Activated naive CD4-positive, alpha-beta T cell treated with anti-CD3 and anti-CD28 coated beads, Interleukin-2, amount 50 U/mL, for 72 hours (primary cell): ENCODE measurements around the gene APLF. TPM values are rescaled to one million over a fixed set of nuclear protein-coding genes. Genes with fewer than 3 reads are reported as not detected.

Experiments
- ATAC-seq, 2 donors: fragments of 150-1000 bp; cut with Tn5 transposase; 2 replicates each; pipeline ENCODE4 v1.10.0; 2021; ENCODE audit warnings: mild to moderate bottlenecking in 2 of 2, moderate library complexity in 2 of 2
- DNase-seq, 2 donors: peaks; one replicate each; pipeline ENCODE4 v3.0.0; 2021 to 2022; ENCODE audit warnings: low spot score in 2 of 2
- H3K27ac Mint-ChIP-seq, 2 donors: one replicate each; pipeline ENCODE4 v1.8.0; 2022; ENCODE audit warnings: mild to moderate bottlenecking in 2 of 2, mixed read lengths in 2 of 2
- H3K36me3 Mint-ChIP-seq, 2 donors: one replicate each; pipeline ENCODE4 v1.8.0; 2022; ENCODE audit warnings: mixed read lengths in 2 of 2
- H3K9me3 Mint-ChIP-seq, 2 donors: one replicate each; pipeline ENCODE4 v1.8.0; 2022; ENCODE audit warnings: mixed read lengths in 2 of 2
- total RNA-seq, 2 donors: library from RNA; stranded (reverse); gene quantifications; one replicate each; pipeline ENCODE4 v1.2.3, GENCODE V29; 2022

Gene APLF
- total RNA-seq: 1 to 10 TPM; 2.1 to 2.6 TPM

- DNase-seq (peak; percentile 95 to 98), ATAC-seq (peak; percentile 89 to 92)
- H3K36me3 Mint-ChIP-seq: peaks cover 6 to 8% of the 10 kb centered on the region in 2 donors
- no peaks in the 10 kb centered on the region for H3K9me3 Mint-ChIP-seq
- H3K27ac Mint-ChIP-seq: peak within 1 kb of the TSS; percentile 95 to 98
Observed at GRCh38 chr2:68467077-68467960, at the start of gene APLF, which contains the start of gene FBXO48. APLF (plus strand) TSS chr2:68467585; CDS start chr2:68467732, 147 bp downstream. FBXO48 (minus strand) TSS chr2:68467294; CDS start chr2:68465145, 2,149 bp downstream.

GRCh38 chr2:68417926-68418325 is 49.5 kb upstream of the APLF start:
- no peak for ATAC-seq
- Mint-ChIP-seq H3K36me3 (peaks cover 0 to 4% of the 10 kb centered on the region in 2 donors), H3K27ac (no peak overlapping the region), H3K9me3 (no peaks in the 10 kb centered on the region)
- DNase-seq: no peak

- ATAC-seq (no peak), DNase-seq (no peak)
- Mint-ChIP-seq H3K27ac (no peak overlapping the region), H3K9me3 (no peaks in the 10 kb centered on the region), H3K36me3 (peaks cover 0 to 4% of the 10 kb centered on the region in 2 donors)
Observed at GRCh38 chr2:68418419-68418818, 49.0 kb upstream of the APLF start.

- no peaks in the 10 kb centered on the region for H3K9me3 Mint-ChIP-seq
- H3K27ac Mint-ChIP-seq: no peak overlapping the region
- ATAC-seq: no peak
- no peak for DNase-seq
- H3K36me3 Mint-ChIP-seq: peaks cover 0 to 4% of the 10 kb centered on the region in 2 donors
Observed at GRCh38 chr2:68418855-68419254, 48.5 kb upstream of the APLF start.

- Mint-ChIP-seq H3K9me3 (no peaks in the 10 kb centered on the region), H3K27ac (no peak overlapping the region), H3K36me3 (peaks cover 0 to 4% of the 10 kb centered on the region in 2 donors)
- DNase-seq (no peak), ATAC-seq (no peak)
Observed at GRCh38 chr2:68420254-68420910, 47.0 kb upstream of the APLF start.

GRCh38 chr2:68423966-68424650 is 43.3 kb upstream of the APLF start:
- no peaks in the 10 kb centered on the region for H3K9me3 Mint-ChIP-seq
- H3K36me3 Mint-ChIP-seq: peaks cover 0 to 4% of the 10 kb centered on the region in 2 donors
- H3K27ac Mint-ChIP-seq: no peak overlapping the region
- ATAC-seq: peak; percentile 92 to 94
- DNase-seq: no peak

GRCh38 chr2:68425503-68425902 is 41.9 kb upstream of the APLF start:
- Mint-ChIP-seq H3K27ac (no peak overlapping the region), H3K36me3 (peaks cover 0 to 4% of the 10 kb centered on the region in 2 donors), H3K9me3 (no peaks in the 10 kb centered on the region)
- DNase-seq: no peak
- no peak for ATAC-seq

- H3K27ac Mint-ChIP-seq: no peak overlapping the region
- H3K9me3 Mint-ChIP-seq: no peaks in the 10 kb centered on the region
- DNase-seq: no peak
- no peak for ATAC-seq
- H3K36me3 Mint-ChIP-seq: peaks cover 0 to 4% of the 10 kb centered on the region in 2 donors
Observed at GRCh38 chr2:68426446-68426845, 40.9 kb upstream of the APLF start.

GRCh38 chr2:68426848-68427579 is 40.4 kb upstream of the APLF start:
- Mint-ChIP-seq H3K27ac (no peak overlapping the region), H3K36me3 (peaks cover 0 to under 1% of the 10 kb centered on the region in 2 donors), H3K9me3 (no peaks in the 10 kb centered on the region)
- DNase-seq (no peak), ATAC-seq (no peak)

- Mint-ChIP-seq H3K27ac (no peak overlapping the region), H3K9me3 (no peaks in the 10 kb centered on the region), H3K36me3 (no peaks in the 10 kb centered on the region)
- no peak for ATAC-seq
- DNase-seq: no peak
Observed at GRCh38 chr2:68428126-68428525, 39.3 kb upstream of the APLF start.

GRCh38 chr2:68428746-68429145 is 38.6 kb upstream of the APLF start:
- H3K9me3 Mint-ChIP-seq: no peaks in the 10 kb centered on the region
- no peaks in the 10 kb centered on the region for H3K36me3 Mint-ChIP-seq
- H3K27ac Mint-ChIP-seq: no peak overlapping the region
- DNase-seq: no peak
- no peak for ATAC-seq

GRCh38 chr2:68429311-68429826 is 38.0 kb upstream of the APLF start:
- no peak for DNase-seq
- Mint-ChIP-seq H3K36me3 (no peaks in the 10 kb centered on the region), H3K27ac (no peak overlapping the region), H3K9me3 (no peaks in the 10 kb centered on the region)
- no peak for ATAC-seq

GRCh38 chr2:68431316-68431972 is 35.9 kb upstream of the APLF start:
- DNase-seq: no peak
- ATAC-seq: no peak
- no peaks in the 10 kb centered on the region for H3K36me3 Mint-ChIP-seq
- H3K9me3 Mint-ChIP-seq: no peaks in the 10 kb centered on the region
- H3K27ac Mint-ChIP-seq: no peak overlapping the region

- no peaks in the 10 kb centered on the region for H3K9me3 Mint-ChIP-seq
- DNase-seq: no peak
- no peaks in the 10 kb centered on the region for H3K36me3 Mint-ChIP-seq
- ATAC-seq: no peak
- H3K27ac Mint-ChIP-seq: no peak overlapping the region
Observed at GRCh38 chr2:68432696-68433658, 34.4 kb upstream of the APLF start.

- H3K36me3 Mint-ChIP-seq: no peaks in the 10 kb centered on the region
- DNase-seq (no peak), ATAC-seq (no peak)
- no peak overlapping the region for H3K27ac Mint-ChIP-seq
- H3K9me3 Mint-ChIP-seq: no peaks in the 10 kb centered on the region
Observed at GRCh38 chr2:68434981-68435380, 32.4 kb upstream of the APLF start.
